ENCODE results near the gene TBC1D3H. TPM values are rescaled to one million over a fixed set of nuclear protein-coding genes. Genes with fewer than 3 reads are reported as not detected.
"Not testable (repeated sequence)": the region's sequence is repeated elsewhere in the genome, so short reads cannot be mapped to it uniquely, and the experiment has no call there.

TBC1D3H gene
- not detected in 2 replicates for total RNA-seq

- H3K27ac Mint-ChIP-seq; intact Hi-C loops (cut with micrococcal nuclease); POLR2A ChIA-PET; H3K36me3 Mint-ChIP-seq (ENCODE audit: low read depth); H3K4me1 Mint-ChIP-seq; H3K27me3 Mint-ChIP-seq; CTCF ChIA-PET; H3K4me3 Mint-ChIP-seq; DNase-seq; H3K9me3 Mint-ChIP-seq; ATAC-seq (ENCODE audit: low read depth): not testable (repeated sequence)
These were observed at the start of gene TBC1D3H for GRCh38 chr17:36388385-36389245. Gene TBC1D3H, minus strand, starts transcription at chr17:36388435. Its CDS starts 1,540 bp downstream, at chr17:36386895.

GRCh38 chr17:36428891-36429290 is 40.7 kb upstream of the TBC1D3H start:
- POLR2A ChIA-PET; ATAC-seq (ENCODE audit: low read depth); intact Hi-C loops (cut with micrococcal nuclease); H3K27me3 Mint-ChIP-seq; H3K9me3 Mint-ChIP-seq; H3K4me1 Mint-ChIP-seq; H3K27ac Mint-ChIP-seq; H3K36me3 Mint-ChIP-seq (ENCODE audit: low read depth); CTCF ChIA-PET; DNase-seq; H3K4me3 Mint-ChIP-seq: not testable (repeated sequence)

- ATAC-seq (ENCODE audit: low read depth); H3K9me3 Mint-ChIP-seq; H3K36me3 Mint-ChIP-seq (ENCODE audit: low read depth); H3K4me1 Mint-ChIP-seq; H3K27me3 Mint-ChIP-seq; DNase-seq; H3K4me3 Mint-ChIP-seq; CTCF ChIA-PET; intact Hi-C loops (cut with micrococcal nuclease); H3K27ac Mint-ChIP-seq; POLR2A ChIA-PET: not testable (repeated sequence)
These were observed 27.1 kb upstream of the TBC1D3H start for GRCh38 chr17:36415180-36415941.

- H3K36me3 Mint-ChIP-seq (ENCODE audit: low read depth); intact Hi-C loops (cut with micrococcal nuclease); H3K4me1 Mint-ChIP-seq; DNase-seq; ATAC-seq (ENCODE audit: low read depth); H3K9me3 Mint-ChIP-seq; H3K4me3 Mint-ChIP-seq; POLR2A ChIA-PET; CTCF ChIA-PET; H3K27me3 Mint-ChIP-seq; H3K27ac Mint-ChIP-seq: not testable (repeated sequence)
These were observed 2.9 kb upstream of the TBC1D3H start for GRCh38 chr17:36390943-36391645.

GRCh38 chr17:36375938-36376337 is 12.3 kb downstream of the TBC1D3H start:
- H3K36me3 Mint-ChIP-seq (ENCODE audit: low read depth); H3K4me3 Mint-ChIP-seq; intact Hi-C loops (cut with micrococcal nuclease); DNase-seq; H3K27ac Mint-ChIP-seq; H3K9me3 Mint-ChIP-seq; H3K27me3 Mint-ChIP-seq; CTCF ChIA-PET; ATAC-seq (ENCODE audit: low read depth); POLR2A ChIA-PET; H3K4me1 Mint-ChIP-seq: not testable (repeated sequence)

- H3K4me3 Mint-ChIP-seq; H3K9me3 Mint-ChIP-seq; H3K4me1 Mint-ChIP-seq; H3K27ac Mint-ChIP-seq; POLR2A ChIA-PET; H3K36me3 Mint-ChIP-seq (ENCODE audit: low read depth); intact Hi-C loops (cut with micrococcal nuclease); CTCF ChIA-PET; ATAC-seq (ENCODE audit: low read depth); DNase-seq; H3K27me3 Mint-ChIP-seq: not testable (repeated sequence)
These were observed 25.7 kb downstream of the TBC1D3H start for GRCh38 chr17:36362496-36362895.

Other genes with a start within 250 kb of the TBC1D3H start
- gene TBC1D3B, start 211.8 kb downstream of the TBC1D3H start, total RNA-seq = 8.3 and 12.8 TPM in 2 replicates
- gene CCL3L1, start 191.7 kb downstream of the TBC1D3H start, total RNA-seq = 7.3 and 9.5 TPM in 2 replicates
- gene CCL4L2, start 177.4 kb downstream of the TBC1D3H start, total RNA-seq = 16.3 and 18.7 TPM in 2 replicates
- 1.5 and 4.4 TPM in 2 replicates for gene TBC1D3I, start 123.9 kb downstream of the TBC1D3H start, total RNA-seq
- gene TBC1D3G, start 64.6 kb downstream of the TBC1D3H start, total RNA-seq = not detected in 2 replicates
- gene ZNHIT3, start 98.2 kb upstream of the TBC1D3H start, total RNA-seq = 35.5 and 37.0 TPM in 2 replicates
- 70.8 and 85.6 TPM in 2 replicates for gene MYO19, start 146.4 kb upstream of the TBC1D3H start, total RNA-seq
- gene PIGW, start 146.6 kb upstream of the TBC1D3H start, total RNA-seq = 18.2 and 20.7 TPM in 2 replicates
- gene GGNBP2, start 156.5 kb upstream of the TBC1D3H start, total RNA-seq = 103 and 118 TPM in 2 replicates
- gene DHRS11, start 203.4 kb upstream of the TBC1D3H start, total RNA-seq = 5.7 and 7.7 TPM in 2 replicates
- 14.3 and 15.6 TPM in 2 replicates for gene MRM1, start 213.1 kb upstream of the TBC1D3H start, total RNA-seq